Large intestine (tissue), 3 donors: ENCODE data around the gene UTP25. TPM values are rescaled to one million over a fixed set of nuclear protein-coding genes. Genes with fewer than 3 reads are reported as not detected.
A peak's percentile ranks its signal among the peaks of the same experiment; 100 is the strongest.

Experiments used
- DNase-seq, 2 donors: peaks; one replicate each; pipeline versions ENCODE4 v3.0.0 to v3.0.0-alpha.2; 2013
- H3K27ac ChIP-seq: one replicate; pipeline ENCODE4 v1.5.1; 2013; ENCODE audit warnings: low read length
- H3K27me3 ChIP-seq: 2 replicates; pipeline ENCODE4 v1.6.1; 2013; ENCODE audit warnings: low read length; ENCODE audit not compliant: control insufficient read depth, insufficient read depth
- H3K36me3 ChIP-seq: 2 replicates; pipeline ENCODE4 v1.6.1; 2013; ENCODE audit warnings: low read length; ENCODE audit not compliant: control insufficient read depth, insufficient read depth
- H3K4me1 ChIP-seq: one replicate; pipeline ENCODE4 v1.6.1; 2013; ENCODE audit warnings: low read length; ENCODE audit not compliant: control insufficient read depth, insufficient read depth
- H3K4me3 ChIP-seq: one replicate; pipeline ENCODE4 v1.5.1; 2013; ENCODE audit warnings: low read length
- H3K9me3 ChIP-seq: one replicate; pipeline ENCODE4 v1.6.1; 2013; ENCODE audit warnings: mild to moderate bottlenecking, low read depth, low read length, moderate library complexity; ENCODE audit not compliant: control insufficient read depth
- WGBS: methylation state at CpG from one replicate; pipeline ENCODE4 v1.1.5; 2013; ENCODE audit warnings: low lambda C conversion rate; ENCODE audit not compliant: insufficient coverage; 5-methylcytosine and 5-hydroxymethylcytosine counted together
- polyA plus RNA-seq: library from polyadenylated mRNA; unstranded; fragments of 120-200 nt; gene quantifications from one replicate; pipeline ENCODE4 v1.2.1, GENCODE V29; 2013

The UTP25 gene
- polyA plus RNA-seq, 1 donor: 8.4 TPM

DNA sequence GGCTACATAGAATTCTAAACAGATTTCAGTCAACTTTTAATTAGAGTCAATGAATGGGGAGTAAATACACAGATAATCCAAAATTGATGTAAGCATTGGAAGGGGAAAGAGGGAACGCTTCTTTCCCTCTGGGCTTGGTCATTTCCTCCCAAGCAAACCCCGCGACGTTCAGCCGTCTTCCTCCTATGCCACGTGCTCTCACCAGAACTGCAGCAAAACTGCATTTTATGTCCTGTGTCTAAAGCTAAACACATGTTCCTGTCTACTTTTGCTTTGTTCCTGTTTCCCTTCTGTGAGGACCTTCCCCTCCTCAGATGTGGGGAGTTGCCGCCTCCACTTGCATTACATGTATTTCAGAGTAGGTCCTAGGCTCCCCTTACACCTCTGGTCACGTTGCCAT, 27.2 kb downstream of the UTP25 start:
- H3K4me1 ChIP-seq: no peaks in the 10 kb centered on the region
- no peak for DNase-seq
- no peak overlapping the region for H3K27ac ChIP-seq
- H3K27me3 ChIP-seq: no peaks in the 10 kb centered on the region
- H3K9me3 ChIP-seq: no peaks in the 10 kb centered on the region
- WGBS: no CpG with 5 or more reads among the region's 8 CpGs
- no peak overlapping the region for H3K4me3 ChIP-seq
- peaks cover 32% of the 10 kb centered on the region for H3K36me3 ChIP-seq

DNA sequence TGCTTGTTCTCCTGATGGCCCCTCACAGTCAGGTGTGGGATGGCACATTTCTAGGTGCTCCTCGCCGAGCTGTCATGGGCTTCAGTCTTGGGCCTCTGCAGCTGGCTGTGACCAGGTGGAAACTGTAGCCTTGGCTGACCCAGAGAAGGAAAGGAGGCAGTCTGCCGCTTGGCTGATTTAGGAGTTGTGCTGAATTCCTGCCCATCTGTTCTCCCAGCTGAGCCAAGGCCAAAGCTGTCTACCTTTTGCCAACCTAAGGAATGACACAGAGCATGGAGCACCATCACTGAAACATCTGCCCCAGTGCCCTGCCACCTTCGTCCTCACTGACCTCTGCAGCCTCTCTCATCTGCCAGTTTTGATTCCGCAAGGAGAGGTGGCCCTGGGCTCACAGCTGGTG, 27.9 kb downstream of the UTP25 start:
- Histone ChIP-seq H3K27me3 (no peaks in the 10 kb centered on the region), H3K4me1 (no peaks in the 10 kb centered on the region), H3K27ac (no peak overlapping the region), H3K36me3 (peaks cover 32% of the 10 kb centered on the region), H3K9me3 (no peaks in the 10 kb centered on the region), H3K4me3 (no peak overlapping the region)
- DNase-seq: no peak
- no CpG with 5 or more reads among the region's 5 CpGs for WGBS

DNA sequence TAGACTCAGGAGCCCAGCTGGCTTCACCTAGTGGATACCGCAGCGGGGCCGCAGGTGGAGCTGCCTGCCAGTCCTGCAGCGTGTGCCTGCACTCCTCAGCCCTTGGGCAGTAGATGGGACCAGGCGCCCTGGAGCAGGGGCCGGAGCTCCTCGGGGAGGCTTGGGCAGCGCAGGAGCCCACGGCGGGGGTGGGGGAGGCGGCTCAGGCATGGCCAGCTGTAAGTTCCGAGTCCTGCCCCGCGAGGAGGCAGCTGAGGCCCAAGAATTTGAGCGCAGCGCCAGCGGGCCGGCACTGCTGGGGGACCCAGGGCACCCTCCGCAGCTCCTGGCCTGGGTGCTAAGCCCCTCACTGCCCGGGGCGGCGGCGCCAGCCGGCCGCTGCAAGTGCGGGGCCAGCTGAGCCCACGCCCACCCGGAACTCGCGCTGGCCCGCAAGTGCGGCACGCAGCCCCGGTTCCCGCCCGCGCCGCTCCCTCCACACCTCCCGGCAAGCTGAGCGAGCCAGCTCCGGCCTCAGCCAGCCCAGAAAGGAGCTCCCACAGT, 30.9 kb downstream of the UTP25 start:
- Histone ChIP-seq H3K27ac (no peak overlapping the region), H3K27me3 (peaks cover 19% of the 10 kb centered on the region), H3K36me3 (peaks cover 10% of the 10 kb centered on the region), H3K4me3 (no peak overlapping the region), H3K9me3 (no peaks in the 10 kb centered on the region), H3K4me1 (no peaks in the 10 kb centered on the region)
- WGBS: no CpG with 5 or more reads among the region's 41 CpGs
- DNase-seq: no peak

DNA sequence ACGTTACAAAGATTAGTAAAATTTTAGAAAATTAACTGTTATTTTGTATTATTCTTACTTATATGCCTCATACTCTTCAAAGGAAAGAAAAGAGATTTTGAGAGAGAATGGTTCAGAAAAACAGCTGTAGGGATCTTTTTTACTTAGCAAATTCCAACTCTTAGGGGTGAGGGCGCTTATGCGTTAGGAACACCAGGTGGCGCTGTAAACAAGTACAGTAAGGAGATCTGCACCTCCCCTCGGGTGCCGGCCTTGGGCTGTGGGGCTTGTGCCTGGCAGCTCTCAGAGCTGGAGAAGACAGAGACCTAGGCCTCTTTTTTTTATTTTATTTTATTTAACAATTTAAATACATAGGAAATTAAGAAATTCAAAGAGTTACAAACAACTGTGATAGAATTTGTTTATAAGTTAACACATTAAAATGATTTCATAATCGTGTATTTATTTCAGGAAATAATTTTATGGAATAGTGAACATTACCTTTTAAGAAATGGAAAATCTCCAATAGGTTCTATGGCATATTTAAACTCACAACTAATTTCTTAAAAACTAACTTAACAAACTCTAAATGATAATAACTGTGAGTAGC, 32.6 kb downstream of the UTP25 start:
- Histone ChIP-seq H3K27me3 (peaks cover 19% of the 10 kb centered on the region), H3K36me3 (no peaks in the 10 kb centered on the region), H3K4me1 (no peaks in the 10 kb centered on the region), H3K9me3 (no peaks in the 10 kb centered on the region), H3K27ac (no peak overlapping the region), H3K4me3 (no peak overlapping the region)
- WGBS: 100% methylated on average over 1 of the region's 7 CpGs
- peak; percentile 46 to 62 for DNase-seq

DNA sequence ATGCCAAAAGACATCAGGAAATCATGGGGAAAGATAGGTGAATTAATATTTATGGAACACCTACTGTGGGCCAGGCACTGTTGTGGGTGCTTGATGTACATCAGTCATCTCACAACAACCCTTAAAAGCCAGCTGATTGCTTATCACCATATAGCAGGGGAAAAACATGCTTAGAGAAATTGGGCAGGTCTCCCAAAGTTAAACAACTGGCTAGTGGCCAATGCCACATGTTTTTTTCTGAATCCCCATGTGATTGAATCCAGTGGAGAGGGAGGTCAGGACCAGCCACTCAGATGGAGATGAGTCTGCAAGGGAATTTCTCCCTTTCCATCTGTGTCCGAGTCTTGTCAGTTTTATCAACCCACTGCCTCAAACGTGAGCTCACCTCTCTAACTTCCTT, 33.5 kb downstream of the UTP25 start:
- no peak for DNase-seq
- peaks cover 19% of the 10 kb centered on the region for H3K27me3 ChIP-seq
- WGBS: 80% methylated on average over 1 of the region's 2 CpGs
- H3K27ac ChIP-seq: no peak overlapping the region
- no peaks in the 10 kb centered on the region for H3K4me1 ChIP-seq
- H3K36me3 ChIP-seq: no peaks in the 10 kb centered on the region
- H3K9me3 ChIP-seq: no peaks in the 10 kb centered on the region
- H3K4me3 ChIP-seq: no peak overlapping the region

DNA sequence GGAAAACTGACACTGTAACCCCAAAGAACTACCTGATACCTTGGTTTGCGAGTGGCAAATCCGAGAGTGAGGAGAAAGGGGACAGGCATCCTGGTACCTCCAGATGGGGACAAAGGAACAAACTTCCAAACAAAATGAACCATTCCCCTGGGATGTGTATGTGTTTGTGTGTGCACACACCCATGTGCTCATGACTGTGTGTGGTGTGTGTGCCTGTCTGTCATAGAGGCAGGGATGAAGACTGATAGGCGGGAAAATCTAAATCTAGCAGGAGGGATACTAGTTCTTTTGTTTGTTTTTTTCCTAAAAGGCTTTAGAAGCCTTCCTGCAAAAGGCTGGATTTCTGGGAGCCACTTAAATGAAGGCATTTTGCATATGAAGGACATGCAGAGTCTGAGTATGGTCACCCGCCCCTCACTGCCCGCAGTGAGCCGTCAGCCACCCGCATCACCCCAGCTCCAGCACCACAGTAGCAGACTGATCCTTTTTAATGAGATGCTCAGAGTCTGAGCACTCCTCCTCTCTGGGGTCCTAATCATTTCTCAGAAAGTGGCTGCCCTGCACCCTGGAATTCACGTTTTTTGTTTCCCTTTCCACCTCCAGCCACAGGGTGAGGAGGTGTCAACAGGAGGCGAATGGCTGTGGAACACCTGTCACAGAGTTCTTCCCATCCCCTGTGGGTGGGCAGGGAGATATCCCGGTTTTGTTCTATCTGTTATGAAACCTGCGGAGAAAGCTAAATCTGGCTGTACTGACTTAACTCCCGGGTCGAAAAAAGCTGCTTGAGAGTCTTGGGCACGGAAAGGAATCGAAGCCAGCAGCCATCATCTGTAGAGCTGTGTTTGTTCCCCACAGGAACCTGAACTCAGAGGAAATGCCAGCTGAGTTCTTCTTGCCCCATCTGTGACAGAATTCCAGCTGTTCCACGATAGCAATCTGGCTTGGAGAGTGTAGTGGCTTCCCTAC, 34.9 kb downstream of the UTP25 start:
- Histone ChIP-seq H3K27ac (no peak overlapping the region), H3K27me3 (peaks cover 19% of the 10 kb centered on the region), H3K4me1 (no peaks in the 10 kb centered on the region), H3K4me3 (no peak overlapping the region), H3K9me3 (peaks cover 1% of the 10 kb centered on the region), H3K36me3 (no peaks in the 10 kb centered on the region)
- no peak for DNase-seq
- no CpG with 5 or more reads among the region's 16 CpGs for WGBS

DNA sequence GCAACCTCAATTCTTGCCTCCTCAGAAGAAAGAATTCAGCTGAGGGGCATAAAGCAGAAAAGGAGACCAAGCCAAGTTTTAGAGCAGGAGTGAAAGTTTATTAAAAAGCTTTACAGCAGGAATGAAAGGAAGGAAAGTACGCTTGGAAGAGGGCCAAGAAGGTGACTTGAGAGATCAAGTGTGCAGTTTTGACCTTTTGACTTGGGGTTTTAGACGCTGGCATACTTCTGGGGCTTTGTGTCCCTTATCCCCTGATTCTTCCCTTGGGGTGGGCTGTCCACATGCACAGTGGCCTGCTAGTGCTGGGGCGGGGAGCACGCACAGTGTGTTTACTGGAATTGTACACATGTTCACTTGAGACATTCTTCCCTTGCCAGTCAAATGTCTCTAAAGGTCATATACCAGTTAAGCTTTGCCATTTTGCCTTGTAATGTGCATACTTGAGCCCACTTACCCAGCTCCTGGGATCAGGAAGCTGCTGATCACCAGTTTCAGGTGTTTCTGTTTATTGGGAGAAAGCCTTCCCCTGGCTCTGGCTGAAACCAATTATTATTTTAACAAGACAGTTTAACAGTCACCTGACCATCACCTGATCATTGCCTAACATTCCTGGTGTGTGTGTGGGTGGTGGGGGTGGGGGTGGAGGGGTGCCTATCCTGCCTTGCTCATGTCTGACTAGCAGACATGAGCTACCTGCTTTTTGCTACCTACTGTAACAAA, 36.2 kb downstream of the UTP25 start:
- peak in 1 of 2 donors; percentile 17 for DNase-seq
- H3K27me3 ChIP-seq: peaks cover 19% of the 10 kb centered on the region
- WGBS: no CpG with 5 or more reads among the region's 4 CpGs
- no peak overlapping the region for H3K4me3 ChIP-seq
- peaks cover 4% of the 10 kb centered on the region for H3K9me3 ChIP-seq
- H3K27ac ChIP-seq: no peak overlapping the region
- H3K36me3 ChIP-seq: no peaks in the 10 kb centered on the region
- no peaks in the 10 kb centered on the region for H3K4me1 ChIP-seq

DNA sequence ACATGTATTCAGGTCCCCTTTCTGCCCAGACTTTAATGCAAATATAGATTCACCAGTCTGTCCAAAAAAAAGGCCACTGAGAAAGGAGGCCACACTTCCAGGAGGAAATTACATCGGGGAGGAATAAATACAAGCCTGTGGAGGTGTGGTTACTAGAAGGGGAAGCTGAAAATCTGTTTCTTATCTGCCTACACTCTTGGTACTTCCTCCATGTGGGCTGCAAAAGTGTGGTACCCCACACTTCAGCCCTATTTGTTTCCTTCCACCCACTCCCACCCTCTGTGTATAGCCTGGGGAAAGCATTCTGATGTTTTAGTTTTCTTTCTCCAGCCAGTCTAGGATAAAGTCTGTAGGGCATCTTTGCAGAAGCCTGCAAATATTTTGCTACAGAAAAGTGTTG, 38.4 kb downstream of the UTP25 start:
- Histone ChIP-seq H3K4me3 (no peak overlapping the region), H3K9me3 (peaks cover 4% of the 10 kb centered on the region), H3K27me3 (peaks cover 17% of the 10 kb centered on the region), H3K27ac (no peak overlapping the region), H3K36me3 (no peaks in the 10 kb centered on the region), H3K4me1 (no peaks in the 10 kb centered on the region)
- DNase-seq: no peak
- WGBS: no CpG with 5 or more reads among the region's 1 CpG

DNA sequence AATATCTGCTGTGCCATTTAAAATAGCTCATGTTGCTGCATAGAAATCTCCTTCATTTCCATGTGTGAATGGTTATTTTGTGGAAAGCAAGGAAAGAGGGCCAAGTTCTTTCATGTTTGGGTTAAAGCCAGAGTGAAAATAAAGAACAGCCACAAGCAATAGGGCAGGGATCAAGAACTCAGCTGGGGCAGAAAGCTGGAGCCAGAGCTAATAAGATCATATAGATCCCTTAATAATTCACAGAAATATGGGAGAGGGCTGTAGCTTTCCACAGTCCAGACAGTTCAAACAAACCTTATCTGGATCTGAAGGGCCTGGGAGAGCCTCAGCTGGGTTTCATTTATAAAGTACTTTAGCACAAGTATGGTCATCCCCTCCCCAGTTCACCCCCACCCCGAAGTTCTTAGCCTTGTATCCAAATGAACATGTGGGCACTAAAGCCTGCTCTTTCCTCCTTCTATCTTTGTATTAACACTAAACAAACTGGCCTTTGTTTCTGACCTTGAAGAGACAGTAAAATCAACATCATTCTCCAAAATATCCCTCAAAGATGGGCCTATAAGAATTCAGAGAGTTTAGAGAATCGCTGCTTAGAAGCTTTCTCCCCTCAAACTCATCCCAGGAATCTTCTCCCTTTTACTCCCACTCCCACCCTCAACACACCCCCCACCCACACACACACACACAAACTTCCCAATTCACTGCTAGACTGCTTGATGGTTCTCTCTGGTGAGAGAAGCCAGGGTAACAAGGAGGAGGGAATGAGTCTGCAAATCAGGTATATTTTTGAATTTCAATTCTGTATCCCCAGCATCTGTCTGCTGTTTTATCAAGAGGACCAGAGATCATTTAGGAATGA, 41.7 kb downstream of the UTP25 start:
- WGBS: no CpG with 5 or more reads among the region's 2 CpGs
- DNase-seq: no peak
- Histone ChIP-seq H3K27me3 (peaks cover 3% of the 10 kb centered on the region), H3K27ac (no peak overlapping the region), H3K9me3 (peaks cover 4% of the 10 kb centered on the region), H3K36me3 (no peaks in the 10 kb centered on the region), H3K4me3 (no peak overlapping the region), H3K4me1 (no peaks in the 10 kb centered on the region)
